H1 (cell line): ENCODE data around the gene FRG2. TPM values are rescaled to one million over a fixed set of nuclear protein-coding genes. Genes with fewer than 3 reads are reported as not detected.

Experiments used
- CTCF ChIA-PET: fragments of 300-600 bp; sonication (Branson Sonifier 250); formaldehyde crosslinking; loops from one replicate; lab custom pipeline; 2021; ENCODE audit not compliant: partially characterized antibody; lab: Charles Lee
- POLR2A ChIA-PET: fragments of 300-600 bp; sonication (Branson Sonifier 250); formaldehyde crosslinking; loops from one replicate; lab custom pipeline; 2021; ENCODE audit warnings: inconsistent platforms; ENCODE audit not compliant: partially characterized antibody; lab: Charles Lee
- DNase-seq, 2 experiments: peaks; one replicate each; pipeline versions ENCODE4 v3.0.0 to v3.0.0-alpha.2; 2010 to 2022; ENCODE audit warnings: low spot score in 2 of 2, low read depth in 1 of 2, mixed read lengths in 1 of 2
- FAIRE-seq: peaks from 2 replicates; lab custom pipeline; 2011; peaks lifted over from hg19 to GRCh38; lab: Jason Lieb, UNC
- H2AFZ ChIP-seq: 2 replicates; pipeline ENCODE4 v1.8.1; 2012; ENCODE audit warnings: low read length, inconsistent platforms
- H2AK5ac ChIP-seq: 2 replicates; pipeline ENCODE4 v1.6.1; 2013; ENCODE audit warnings: low read depth, low read length
- H2BK120ac ChIP-seq: replicated peaks from 2 replicates; pipeline ENCODE3; 2013; ENCODE audit warnings: low read depth, low read length, inconsistent platforms
- H2BK12ac ChIP-seq: 2 replicates; pipeline ENCODE4 v1.6.1; 2013; ENCODE audit warnings: low read depth, low read length
- H2BK15ac ChIP-seq: 2 replicates; pipeline ENCODE4 v1.6.1; 2013; ENCODE audit warnings: low read length
- H2BK20ac ChIP-seq: 2 replicates; pipeline ENCODE4 v1.6.1; 2013; ENCODE audit warnings: low read length
- H2BK5ac ChIP-seq: 2 replicates; pipeline ENCODE4 v1.6.1; 2013; ENCODE audit warnings: low read depth, low read length
- H3K14ac ChIP-seq: 2 replicates; pipeline ENCODE4 v1.6.1; 2013; ENCODE audit warnings: inconsistent platforms; ENCODE audit not compliant: insufficient read length
- H3K18ac ChIP-seq: 2 replicates; pipeline ENCODE4 v1.6.1; 2013; ENCODE audit warnings: low read length; ENCODE audit errors: extremely low read depth
- H3K23ac ChIP-seq: 2 replicates; pipeline ENCODE4 v1.6.1; 2013; ENCODE audit warnings: inconsistent platforms; ENCODE audit not compliant: insufficient read length
- H3K23me2 ChIP-seq: 2 replicates; pipeline ENCODE4 v1.6.1; 2013; ENCODE audit warnings: low read depth, low read length
- H3K27ac ChIP-seq: 2 replicates; pipeline ENCODE4 v1.6.1; 2011; ENCODE audit warnings: low read depth, low read length, inconsistent platforms
- H3K27me3 ChIP-seq, 4 experiments: replicated peaks in 1 of 4; 1 replicate in 1 of 4; 2 replicates in 3 of 4; pipeline versions ENCODE4 v1.6.1 to v1.8.1; 2011 to 2013; ENCODE audit warnings: low read length in 3 of 4, mild to moderate bottlenecking in 3 of 4, inconsistent platforms in 2 of 4, mixed read lengths in 2 of 4, moderate library complexity in 1 of 4; ENCODE audit not compliant: control insufficient read depth in 3 of 4, insufficient read depth in 3 of 4; ENCODE audit errors: extremely low read depth in 1 of 4
- H3K36me3 ChIP-seq, 4 experiments: 2 replicates each; pipeline versions ENCODE4 v1.6.1 to v1.8.1; 2011 to 2013; ENCODE audit warnings: mild to moderate bottlenecking in 4 of 4, low read length in 3 of 4, moderate library complexity in 2 of 4, control low read depth in 1 of 4, inconsistent platforms in 1 of 4; ENCODE audit not compliant: insufficient read depth in 4 of 4, control insufficient read depth in 2 of 4
- H3K4ac ChIP-seq: replicated peaks from 2 replicates; pipeline ENCODE3; 2013; ENCODE audit warnings: low read length, low read depth, mixed read lengths, inconsistent platforms; ENCODE audit not compliant: insufficient read length
- H3K4me1 ChIP-seq, 4 experiments: replicated peaks in 1 of 4; 1 replicate in 1 of 4; 2 replicates in 3 of 4; pipeline versions ENCODE4 v1.6.1 to v1.8.1; 2011 to 2013; ENCODE audit warnings: low read length in 3 of 4, inconsistent platforms in 2 of 4, mixed read lengths in 1 of 4; ENCODE audit not compliant: insufficient read depth in 4 of 4, control insufficient read depth in 3 of 4
- H3K4me2 ChIP-seq, 2 experiments: 2 replicates each; pipeline versions ENCODE4 v1.6.1 to v1.8.1; 2011 to 2013; ENCODE audit warnings: low read depth in 2 of 2, low read length in 2 of 2, control low read depth in 1 of 2, inconsistent platforms in 1 of 2, mild to moderate bottlenecking in 1 of 2; ENCODE audit not compliant: insufficient read depth in 1 of 2
- H3K4me3 ChIP-seq, 4 experiments: fragments of 200-600, 300-600 bp in 1 of 4; sonication (generic), shearing (Covaris generic), sonication (Bioruptor Twin) in 1 of 4; 2 replicates each; pipeline versions ENCODE4 v1.5.1 to v1.8.1; 2011 to 2016; ENCODE audit warnings: low read length in 4 of 4, low read depth in 3 of 4, control low read depth in 2 of 4, inconsistent platforms in 2 of 4, mild to moderate bottlenecking in 2 of 4, mixed read lengths in 1 of 4, moderate library complexity in 1 of 4; ENCODE audit not compliant: insufficient read depth in 2 of 4; ENCODE audit errors: extremely low read depth in 1 of 4
- H3K56ac ChIP-seq: replicated peaks from 2 replicates; pipeline ENCODE3; 2013; ENCODE audit warnings: low read depth, mild to moderate bottlenecking, mixed read lengths, low read length, inconsistent platforms; ENCODE audit not compliant: insufficient read length
- H3K79me1 ChIP-seq: 2 replicates; pipeline ENCODE4 v1.6.1; 2013; ENCODE audit warnings: low read depth, low read length, control low read depth
- H3K79me2 ChIP-seq, 2 experiments: 2 replicates each; pipeline versions ENCODE4 v1.6.1 to v1.8.1; 2012 to 2013; ENCODE audit warnings: low read length in 2 of 2, mild to moderate bottlenecking in 2 of 2, inconsistent platforms in 1 of 2; ENCODE audit not compliant: insufficient read depth in 2 of 2, control insufficient read depth in 1 of 2
- H3K9ac ChIP-seq, 4 experiments: replicated peaks in 1 of 4; 1 replicate in 1 of 4; 2 replicates in 3 of 4; pipeline versions ENCODE4 v1.6.1 to v1.8.1; 2011 to 2013; ENCODE audit warnings: low read depth in 3 of 4, low read length in 3 of 4, control low read depth in 2 of 4, mild to moderate bottlenecking in 2 of 4, moderate library complexity in 2 of 4, inconsistent platforms in 1 of 4; ENCODE audit errors: extremely low read depth in 1 of 4
- H3K9me3 ChIP-seq, 2 experiments: 2 replicates each; pipeline versions ENCODE4 v1.6.1 to v1.8.1; 2012 to 2013; ENCODE audit warnings: mild to moderate bottlenecking in 2 of 2, moderate library complexity in 2 of 2, control low read depth in 1 of 2, inconsistent platforms in 1 of 2, low read depth in 1 of 2, low read length in 1 of 2, mixed read lengths in 1 of 2; ENCODE audit not compliant: insufficient read depth in 2 of 2
- H4K20me1 ChIP-seq, 2 experiments: replicated peaks in 1 of 2; 2 replicates each; pipeline versions ENCODE3 to v1.8.1; 2011 to 2013; ENCODE audit warnings: inconsistent platforms in 2 of 2, low read length in 2 of 2, mild to moderate bottlenecking in 1 of 2; ENCODE audit not compliant: insufficient read depth in 2 of 2, control insufficient read depth in 1 of 2
- H4K5ac ChIP-seq: 2 replicates; pipeline ENCODE4 v1.6.1; 2013; ENCODE audit warnings: low read length, low read depth, mixed read lengths, inconsistent platforms; ENCODE audit not compliant: insufficient read length
- H4K8ac ChIP-seq: 2 replicates; pipeline ENCODE4 v1.8.0; 2013; ENCODE audit warnings: mild to moderate bottlenecking, moderate library complexity, low read length, inconsistent platforms; ENCODE audit not compliant: insufficient read depth; ENCODE audit errors: extremely low read depth
- H4K91ac ChIP-seq: replicated peaks from 2 replicates; pipeline ENCODE3; 2013; ENCODE audit warnings: low read length, mixed read lengths, inconsistent platforms; ENCODE audit not compliant: insufficient read length
- ASH2L ChIP-seq: fragments of 200-600, 300-600 bp; sonication (generic); IDR thresholded peaks from one replicate; pipeline ENCODE4 v1.7.1; 2017; ENCODE audit warnings: low read length
- CTBP2 ChIP-seq: IDR thresholded peaks from 2 replicates; pipeline ENCODE4 v1.7.0; 2011; ENCODE audit warnings: borderline replicate concordance, mild to moderate bottlenecking, moderate library complexity, mixed read lengths, low read length; ENCODE audit not compliant: insufficient read depth, insufficient read length
- FOSL1 ChIP-seq: IDR thresholded peaks from 2 replicates; pipeline ENCODE4 v1.6.1; 2011; ENCODE audit warnings: mild to moderate bottlenecking, low read depth, low read length, moderate library complexity; ENCODE audit not compliant: insufficient read depth
- GTF2F1 ChIP-seq: IDR thresholded peaks from 2 replicates; pipeline ENCODE4 v1.6.1; 2012; ENCODE audit warnings: low read depth, low read length, improper control_type of control experiment, borderline replicate concordance
- JUN ChIP-seq: IDR thresholded peaks from 2 replicates; pipeline ENCODE4 v1.6.1; 2011; ENCODE audit warnings: low read depth, mild to moderate bottlenecking, improper control_type of control experiment, low read length
- KDM1A ChIP-seq: fragments of 200-600, 300-600 bp; sonication (generic); IDR thresholded peaks from 2 replicates; pipeline ENCODE4 v1.7.1; 2016; ENCODE audit warnings: mild to moderate bottlenecking, low read length, borderline replicate concordance
- POLR2A ChIP-seq, 2 experiments: IDR thresholded peaks; 1 replicate in 1 of 2; 2 replicates in 1 of 2; pipeline ENCODE4 v1.6.1; 2011; ENCODE audit warnings: low read depth in 2 of 2, low read length in 2 of 2, mild to moderate bottlenecking in 2 of 2; ENCODE audit errors: control extremely low read depth in 1 of 2
- POU5F1 ChIP-seq: IDR thresholded peaks from 2 replicates; pipeline ENCODE4 v1.6.1; 2011; ENCODE audit warnings: low read depth, mild to moderate bottlenecking, low read length, moderate library complexity
- RXRA ChIP-seq: IDR thresholded peaks from 2 replicates; pipeline ENCODE4 v1.6.1; 2011; ENCODE audit warnings: low read depth, mild to moderate bottlenecking, low read length, moderate library complexity; ENCODE audit not compliant: insufficient read depth
- SIN3A ChIP-seq, 2 experiments: IDR thresholded peaks in 1 of 2; conservative IDR thresholded peaks in 1 of 2; 2 replicates each; pipeline ENCODE4 v1.6.1; 2011 to 2012; ENCODE audit warnings: low read length in 2 of 2, improper control_type of control experiment in 1 of 2, low read depth in 1 of 2, mild to moderate bottlenecking in 1 of 2
- SIRT6 ChIP-seq: IDR thresholded peaks from one replicate; pipeline ENCODE4 v1.7.1; 2012; ENCODE audit warnings: low read length, inconsistent platforms
- SRF ChIP-seq: IDR thresholded peaks from 2 replicates; pipeline ENCODE4 v1.6.1; 2011; ENCODE audit warnings: mild to moderate bottlenecking, low read depth, low read length, moderate library complexity
- TEAD4 ChIP-seq: IDR thresholded peaks from 2 replicates; pipeline ENCODE4 v1.6.1; 2012; ENCODE audit warnings: low read depth, low read length, inconsistent platforms, mixed read lengths
- USF2 ChIP-seq: IDR thresholded peaks from 2 replicates; pipeline ENCODE4 v1.6.1; 2011; ENCODE audit warnings: low read length, improper control_type of control experiment
- YY1 ChIP-seq: IDR thresholded peaks from 2 replicates; pipeline ENCODE4 v1.6.1; 2011; ENCODE audit warnings: low read depth, mild to moderate bottlenecking, low read length
- WGBS, 2 experiments: shearing (Covaris generic) in 1 of 2; methylation state at CpG; one replicate each; pipeline versions ENCODE4 v1.1.6 to v1.1.7; 2013 to 2015; ENCODE audit warnings: low lambda C conversion rate in 2 of 2, mixed read lengths in 2 of 2, inconsistent platforms in 1 of 2, low coverage in 1 of 2, missing lambda C conversion rate in 1 of 2; ENCODE audit not compliant: insufficient replicate concordance in 2 of 2, insufficient coverage in 1 of 2, insufficient read length in 1 of 2; ENCODE audit errors: extremely low coverage in 1 of 2, missing lambda C conversion rate in 1 of 2; 5-methylcytosine and 5-hydroxymethylcytosine counted together
- polyA plus RNA-seq, 7 experiments: library from polyadenylated mRNA; depleted of rRNA in 3 of 7; stranded (reverse) in 5 of 7; unstranded in 2 of 7; fragments of >200 nt in 5 of 7; fragments of 200-250 nt in 2 of 7; gene quantifications; 1 replicate in 5 of 7; 2 replicates in 1 of 7; 4 replicates in 1 of 7; pipeline versions ENCODE4 v1.2.1 to v1.2.3, GENCODE V29; 2011 to 2013; ENCODE audit warnings: missing spikeins in 2 of 7, mixed read lengths in 2 of 7
- total RNA-seq: library from RNA; stranded (reverse); fragmentation: NEBNext Ultra II Directional; extraction: Animal tissue kit (Norgen Biotek cat#: 25700); gene quantifications from 2 replicates; pipeline ENCODE4 v1.2.1, GENCODE V29; 2021

FRG2 gene
- total and polyA plus RNA-seq, 2 of the 8 experiments (the other 6 are each of a cell fraction or from before 2014, with no cell fraction given): not detected

- Histone ChIP-seq H3K27me3 (no peaks in the 10 kb centered on the region), H3K18ac (no peak overlapping the region), H3K14ac (no peak overlapping the region), H2BK120ac (no peak overlapping the region), H3K4me3 (no peak overlapping the region), H3K9me3 (peaks cover 0 to 7% of the 10 kb centered on the region in 2 experiments; a peak in 1 of 4 replicates), H3K56ac (no peak overlapping the region), H3K79me2 (no peaks in the 10 kb centered on the region), H3K27ac (no peak overlapping the region), H4K5ac (no peak overlapping the region), H3K23ac (no peak overlapping the region), H3K4me2 (no peak overlapping the region), H4K20me1 (no peaks in the 10 kb centered on the region), H2BK15ac (no peak overlapping the region), H4K91ac (no peak overlapping the region), H3K9ac (no peak overlapping the region), H2AFZ (no peak overlapping the region), H3K36me3 (no peaks in the 10 kb centered on the region), H2BK20ac (no peak overlapping the region), H3K79me1 (no peaks in the 10 kb centered on the region), H3K4me1 (no peaks in the 10 kb centered on the region), H2AK5ac (no peak overlapping the region), H3K4ac (no peak overlapping the region), H2BK5ac (no peak overlapping the region), H3K23me2 (no peaks in the 10 kb centered on the region), H4K8ac (no peak overlapping the region), H2BK12ac (no peak overlapping the region)
- WGBS, 2 experiments: 86% methylated on average over 5 of the region's 8 CpGs; no CpG with 5 or more reads in 1 of the 2 experiments
- FAIRE-seq (no peak), DNase-seq (no peak)
- ChIA-PET CTCF (no interaction called here), POLR2A (no interaction called here)
- TF ChIP-seq TEAD4 (no peak), SIN3A (conservative IDR thresholded peaks at IDR 0.05 in 1 of 2, IDR thresholded peaks at IDR 0.05 in 1 of 2; ENCODE audit: low read depth in 1 of 2, low read length in 2 of 2) (no peak), RXRA (no peak), JUN (no peak), POLR2A (IDR thresholded peaks at IDR 0.05; ENCODE audit: control extremely low read depth in 1 of 2, low read depth in 2 of 2, low read length in 2 of 2) (no peak), KDM1A (no peak), SIRT6 (no peak), USF2 (no peak), FOSL1 (no peak), YY1 (no peak), GTF2F1 (no peak), CTBP2 (no peak), SRF (no peak), POU5F1 (no peak), ASH2L (no peak)
Measured at GRCh38 chr4:189981970-189982369, 45.1 kb downstream of the FRG2 start.
